ENCODE data around the gene MRPL38. TPM values are rescaled to one million over a fixed set of nuclear protein-coding genes. Genes with fewer than 3 reads are reported as not detected.

MRPL38 gene
- polyA plus RNA-seq, 3 donors = 27.8 to 44.1 (median 36.0) TPM

- H3K4me3 Mint-ChIP-seq = peak overlapping the region; percentile 80 to 90
- peak overlapping the region; percentile 79 to 95 (median 91) for H3K27ac Mint-ChIP-seq
- H3K36me3 Mint-ChIP-seq = peaks cover 31 to 51% of the 10 kb centered on the region in 2 donors
- peaks cover 0 to 2% (median 0%) of the 10 kb centered on the region in 7 donors for H3K9me3 Mint-ChIP-seq
- Histone ChIP-seq H3K4me3 (replicated peaks in 1 of 3; ENCODE audit: low read depth in 2 of 3, low read length in 3 of 3) (peak overlapping the region; percentile 55 to 82 (median 80)), H4K20me1 (ENCODE audit: insufficient read depth, low read length) (peaks cover 23% of the 10 kb centered on the region), H3K9me3 (replicated peaks in 1 of 2; ENCODE audit: control insufficient read depth in 1 of 2, insufficient read depth in 1 of 2, low read length in 2 of 2) (no peaks in the 10 kb centered on the region), H3K4me2 (replicated peaks; ENCODE audit: extremely low read depth, low read length, poor library complexity, severe bottlenecking) (peak overlapping the region; percentile 75), H3K36me3 (replicated peaks in 1 of 2; ENCODE audit: control insufficient read depth in 1 of 2, insufficient read depth in 2 of 2, low read length in 2 of 2) (peaks cover 35 to 44% of the 10 kb centered on the region in 2 donors), H3K27me3 (ENCODE audit: control insufficient read depth in 2 of 2, insufficient read depth in 2 of 2, low read length in 2 of 2) (no peaks in the 10 kb centered on the region), H3K79me2 (ENCODE audit: insufficient read depth, low read length) (peaks cover 17% of the 10 kb centered on the region), H3K27ac (ENCODE audit: low read depth in 1 of 2, low read length in 2 of 2) (peak overlapping the region in 1 of 2 donors; percentile 79), H3K4me1 (ENCODE audit: control insufficient read depth in 1 of 2, insufficient read depth in 2 of 2, low read length in 2 of 2) (peaks cover 18 to 23% of the 10 kb centered on the region in 2 donors), H3K9ac (ENCODE audit: insufficient read depth, low read length, poor library complexity, severe bottlenecking) (peak overlapping the region; percentile 77), H2AFZ (ENCODE audit: insufficient read depth, low read depth, low read length, poor library complexity, severe bottlenecking) (peak overlapping the region; percentile 79)
- peaks cover 22% of the 10 kb centered on the region for H3K4me1 Mint-ChIP-seq
- peaks cover 0 to 5% (median 2%) of the 10 kb centered on the region in 3 donors for H3K27me3 Mint-ChIP-seq (ENCODE audit: low read depth in 3 of 3)
- no peak for TF ChIP-seq CTCF (IDR thresholded peaks at IDR 0.05)
- intact Hi-C loops (cut with micrococcal nuclease) = loop anchor here in 1 of 2 donors (5.0 kb wide), 1 partner anchor 38 kb away; the partner anchor contains the start of gene WBP2
- DNase-seq = peak in 2 of 3 donors; percentile 30 to 39
- 32% methylated on average over 23 of the region's 28 CpGs for WGBS (ENCODE audit: insufficient coverage)
These were observed 9.1 kb downstream of the MRPL38 start for GRCh38 chr17:75895370-75896155.

GRCh38 chr17:75894049-75894733, 10.5 kb downstream of the MRPL38 start:
- Histone ChIP-seq H3K4me1 (ENCODE audit: control insufficient read depth in 1 of 2, insufficient read depth in 2 of 2, low read length in 2 of 2) (peaks cover 18 to 23% of the 10 kb centered on the region in 2 donors), H2AFZ (ENCODE audit: insufficient read depth, low read depth, low read length, poor library complexity, severe bottlenecking) (no peak overlapping the region), H4K20me1 (ENCODE audit: insufficient read depth, low read length) (peaks cover 23% of the 10 kb centered on the region), H3K36me3 (replicated peaks in 1 of 2; ENCODE audit: control insufficient read depth in 1 of 2, insufficient read depth in 2 of 2, low read length in 2 of 2) (peaks cover 26 to 44% of the 10 kb centered on the region in 2 donors), H3K9ac (ENCODE audit: insufficient read depth, low read length, poor library complexity, severe bottlenecking) (no peak overlapping the region), H3K4me3 (replicated peaks in 1 of 3; ENCODE audit: low read depth in 2 of 3, low read length in 3 of 3) (no peak overlapping the region), H3K79me2 (ENCODE audit: insufficient read depth, low read length) (peaks cover 17% of the 10 kb centered on the region), H3K4me2 (replicated peaks; ENCODE audit: extremely low read depth, low read length, poor library complexity, severe bottlenecking) (no peak overlapping the region), H3K27ac (ENCODE audit: low read depth in 1 of 2, low read length in 2 of 2) (no peak overlapping the region), H3K27me3 (ENCODE audit: control insufficient read depth in 2 of 2, insufficient read depth in 2 of 2, low read length in 2 of 2) (no peaks in the 10 kb centered on the region), H3K9me3 (replicated peaks in 1 of 2; ENCODE audit: control insufficient read depth in 1 of 2, insufficient read depth in 1 of 2, low read length in 2 of 2) (no peaks in the 10 kb centered on the region)
- DNase-seq = no peak
- intact Hi-C loops (cut with micrococcal nuclease) = no loop called here
- 94% methylated on average over 18 of the region's 22 CpGs for WGBS (ENCODE audit: insufficient coverage)
- peaks cover 22% of the 10 kb centered on the region for H3K4me1 Mint-ChIP-seq
- peaks cover 28 to 46% of the 10 kb centered on the region in 2 donors for H3K36me3 Mint-ChIP-seq
- peaks cover 0 to 3% (median 2%) of the 10 kb centered on the region in 3 donors for H3K27me3 Mint-ChIP-seq (ENCODE audit: low read depth in 3 of 3)
- H3K4me3 Mint-ChIP-seq = no peak overlapping the region
- no peak for TF ChIP-seq CTCF (IDR thresholded peaks at IDR 0.05)
- H3K9me3 Mint-ChIP-seq = peaks cover 0 to 2% (median 0%) of the 10 kb centered on the region in 7 donors
- peak overlapping the region in 1 of 7 donors; percentile 59 for H3K27ac Mint-ChIP-seq
